OCI-LY1 (cell line): Measurements from ENCODE around the gene PRKAG3.

Source experiments
- H2AFZ ChIP-seq: fragments of 200-600 bp; sonication (generic), shearing (Covaris generic); 2 replicates; pipeline ENCODE4 v1.6.0; 2014; ENCODE audit warnings: antibody characterized with exemption, mild to moderate bottlenecking, low read length
- H3F3A ChIP-seq: fragments of 200-600 bp; sonication (generic), shearing (Covaris generic); 2 replicates; pipeline ENCODE4 v1.6.0; 2014; ENCODE audit warnings: mild to moderate bottlenecking, antibody characterized with exemption, low read length, moderate library complexity; ENCODE audit not compliant: insufficient read depth
- H3K27ac ChIP-seq: fragments of 200-600 bp; sonication (generic); 2 replicates; pipeline ENCODE4 v1.5.1; 2014; ENCODE audit warnings: low read length, mixed run types, mild to moderate bottlenecking, low read depth; ENCODE audit not compliant: poor library complexity, severe bottlenecking
- H3K27me3 ChIP-seq: fragments of 200-600 bp; sonication (generic); 2 replicates; pipeline ENCODE4 v1.6.0; 2014; ENCODE audit warnings: antibody characterized with exemption, mild to moderate bottlenecking, low read length, moderate library complexity; ENCODE audit not compliant: insufficient read depth
- H3K36me3 ChIP-seq: fragments of 200-600 bp; sonication (generic); 2 replicates; pipeline ENCODE4 v1.6.1; 2014; ENCODE audit warnings: mild to moderate bottlenecking, antibody characterized with exemption, low read length, moderate library complexity, mixed read lengths; ENCODE audit not compliant: insufficient read depth
- H3K4me1 ChIP-seq: fragments of 200-600 bp; sonication (generic); 2 replicates; pipeline ENCODE4 v1.5.1; 2014; ENCODE audit warnings: mild to moderate bottlenecking, low read length, moderate library complexity; ENCODE audit not compliant: insufficient read depth, severe bottlenecking
- H3K4me2 ChIP-seq: fragments of 200-600 bp; sonication (generic), shearing (Covaris generic); 2 replicates; pipeline ENCODE4 v1.6.1; 2014; ENCODE audit warnings: low read length
- H3K4me3 ChIP-seq: fragments of 200-600 bp; sonication (generic); 2 replicates; pipeline ENCODE4 v1.5.1; 2014; ENCODE audit warnings: low read length, low read depth, mild to moderate bottlenecking, mixed read lengths; ENCODE audit not compliant: poor library complexity, severe bottlenecking
- H3K79me2 ChIP-seq: fragments of 200-600 bp; shearing (Covaris generic); 2 replicates; pipeline ENCODE4 v1.6.1; 2016; ENCODE audit warnings: mixed run types, low read length, mixed read lengths; ENCODE audit not compliant: insufficient read depth
- H3K9ac ChIP-seq: fragments of 200-600 bp; sonication (generic), shearing (Covaris generic); 2 replicates; pipeline ENCODE4 v1.6.1; 2014; ENCODE audit warnings: mild to moderate bottlenecking, low read length, mixed read lengths
- H3K9me2 ChIP-seq: fragments of 200-600 bp; sonication (generic), shearing (Covaris generic); 2 replicates; pipeline ENCODE4 v1.6.1; 2014; ENCODE audit warnings: low read depth, mild to moderate bottlenecking, low read length, mixed read lengths
- H3K9me3 ChIP-seq: fragments of 200-600 bp; shearing (Covaris generic); 2 replicates; pipeline ENCODE4 v1.6.1; 2014; ENCODE audit warnings: low read length, mixed read lengths
- H4K20me1 ChIP-seq: fragments of 200-600 bp; sonication (generic), shearing (Covaris generic); 2 replicates; pipeline ENCODE4 v1.6.0; 2016; ENCODE audit warnings: mild to moderate bottlenecking, low read length; ENCODE audit not compliant: insufficient read depth
- EZH2 ChIP-seq: fragments of 200-600 bp; sonication (generic), shearing (Covaris generic); IDR thresholded peaks from 2 replicates; pipeline ENCODE4 v1.8.0; 2017; ENCODE audit warnings: borderline replicate concordance, mixed run types, mild to moderate bottlenecking, antibody characterized with exemption, low read length, moderate library complexity, mixed read lengths
- TF ChIP-seq, protein P1 (sequence below): fragments of 200-600 bp; sonication (generic), shearing (Covaris generic); IDR thresholded peaks from 2 replicates; pipeline ENCODE4 v1.5.1; 2017; ENCODE audit warnings: mild to moderate bottlenecking, antibody characterized with exemption, low read length, moderate library complexity, mixed read lengths

PRKAG3 gene

DNA sequence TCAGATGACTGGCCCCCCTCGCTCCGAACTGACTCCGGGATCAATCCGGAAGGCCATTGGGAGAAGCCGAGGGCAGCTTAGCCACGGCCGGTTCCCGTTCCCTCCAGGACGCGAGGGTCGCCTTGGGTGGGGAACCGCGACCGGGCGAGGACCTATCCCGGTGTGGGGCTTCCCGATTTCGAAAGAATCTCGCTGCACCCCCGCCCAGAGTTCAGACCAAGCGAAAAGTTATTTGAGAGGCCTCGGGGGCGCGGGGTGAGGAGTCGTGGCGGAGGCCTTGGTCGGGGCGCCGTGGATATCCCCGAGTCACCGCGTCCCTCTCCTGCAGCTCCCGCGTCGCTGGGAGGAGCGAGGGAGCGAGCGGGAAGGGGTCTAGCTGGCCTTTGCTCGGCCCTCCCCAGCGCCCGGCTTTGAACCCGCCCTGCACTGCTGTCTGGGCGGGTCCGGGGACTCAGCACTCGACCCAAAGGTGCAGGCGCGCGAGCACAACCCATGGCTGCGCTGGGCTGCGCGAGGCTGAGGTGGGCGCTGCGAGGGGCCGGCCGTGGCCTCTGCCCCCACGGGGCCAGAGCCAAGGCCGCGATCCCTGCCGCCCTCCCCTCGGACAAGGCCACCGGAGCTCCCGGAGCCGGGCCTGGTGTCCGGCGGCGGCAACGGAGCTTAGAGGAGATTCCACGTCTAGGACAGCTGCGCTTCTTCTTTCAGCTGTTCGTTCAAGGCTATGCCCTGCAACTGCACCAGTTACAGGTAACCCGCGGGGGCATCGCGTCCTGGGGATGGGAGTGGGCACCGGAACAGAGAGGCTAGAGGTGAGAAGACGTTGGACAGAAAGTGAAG, 49.7 kb downstream of the PRKAG3 start, which contains the start of gene CYP27A1:
CYP27A1 (plus strand) TSS at position 457 of the 837 bp plus-strand sequence; CDS start at position 493, 36 bp downstream.
- no peak within 1 kb of the TSS for H3K4me3 ChIP-seq
- no peaks in the 10 kb centered on the region for H4K20me1 ChIP-seq
- H3K79me2 ChIP-seq: no peaks in the 10 kb centered on the region
- no peaks in the 10 kb centered on the region for H3F3A ChIP-seq
- no peaks in the 10 kb centered on the region for H3K9me3 ChIP-seq
- no peaks in the 10 kb centered on the region; the same call in 1 of the 2 replicates for H3K27me3 ChIP-seq
- TF ChIP-seq EZH2: no peak
- TF ChIP-seq, protein P1, sequence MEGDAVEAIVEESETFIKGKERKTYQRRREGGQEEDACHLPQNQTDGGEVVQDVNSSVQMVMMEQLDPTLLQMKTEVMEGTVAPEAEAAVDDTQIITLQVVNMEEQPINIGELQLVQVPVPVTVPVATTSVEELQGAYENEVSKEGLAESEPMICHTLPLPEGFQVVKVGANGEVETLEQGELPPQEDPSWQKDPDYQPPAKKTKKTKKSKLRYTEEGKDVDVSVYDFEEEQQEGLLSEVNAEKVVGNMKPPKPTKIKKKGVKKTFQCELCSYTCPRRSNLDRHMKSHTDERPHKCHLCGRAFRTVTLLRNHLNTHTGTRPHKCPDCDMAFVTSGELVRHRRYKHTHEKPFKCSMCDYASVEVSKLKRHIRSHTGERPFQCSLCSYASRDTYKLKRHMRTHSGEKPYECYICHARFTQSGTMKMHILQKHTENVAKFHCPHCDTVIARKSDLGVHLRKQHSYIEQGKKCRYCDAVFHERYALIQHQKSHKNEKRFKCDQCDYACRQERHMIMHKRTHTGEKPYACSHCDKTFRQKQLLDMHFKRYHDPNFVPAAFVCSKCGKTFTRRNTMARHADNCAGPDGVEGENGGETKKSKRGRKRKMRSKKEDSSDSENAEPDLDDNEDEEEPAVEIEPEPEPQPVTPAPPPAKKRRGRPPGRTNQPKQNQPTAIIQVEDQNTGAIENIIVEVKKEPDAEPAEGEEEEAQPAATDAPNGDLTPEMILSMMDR: no peak
- H3K9me2 ChIP-seq: no peaks in the 10 kb centered on the region
- no peak within 1 kb of the TSS for H3K4me2 ChIP-seq
- no peak within 1 kb of the TSS for H2AFZ ChIP-seq
- H3K27ac ChIP-seq: no peak within 1 kb of the TSS
- no peaks in the 10 kb centered on the region for H3K36me3 ChIP-seq
- H3K4me1 ChIP-seq: no peaks in the 10 kb centered on the region
- H3K9ac ChIP-seq: no peak within 1 kb of the TSS

DNA sequence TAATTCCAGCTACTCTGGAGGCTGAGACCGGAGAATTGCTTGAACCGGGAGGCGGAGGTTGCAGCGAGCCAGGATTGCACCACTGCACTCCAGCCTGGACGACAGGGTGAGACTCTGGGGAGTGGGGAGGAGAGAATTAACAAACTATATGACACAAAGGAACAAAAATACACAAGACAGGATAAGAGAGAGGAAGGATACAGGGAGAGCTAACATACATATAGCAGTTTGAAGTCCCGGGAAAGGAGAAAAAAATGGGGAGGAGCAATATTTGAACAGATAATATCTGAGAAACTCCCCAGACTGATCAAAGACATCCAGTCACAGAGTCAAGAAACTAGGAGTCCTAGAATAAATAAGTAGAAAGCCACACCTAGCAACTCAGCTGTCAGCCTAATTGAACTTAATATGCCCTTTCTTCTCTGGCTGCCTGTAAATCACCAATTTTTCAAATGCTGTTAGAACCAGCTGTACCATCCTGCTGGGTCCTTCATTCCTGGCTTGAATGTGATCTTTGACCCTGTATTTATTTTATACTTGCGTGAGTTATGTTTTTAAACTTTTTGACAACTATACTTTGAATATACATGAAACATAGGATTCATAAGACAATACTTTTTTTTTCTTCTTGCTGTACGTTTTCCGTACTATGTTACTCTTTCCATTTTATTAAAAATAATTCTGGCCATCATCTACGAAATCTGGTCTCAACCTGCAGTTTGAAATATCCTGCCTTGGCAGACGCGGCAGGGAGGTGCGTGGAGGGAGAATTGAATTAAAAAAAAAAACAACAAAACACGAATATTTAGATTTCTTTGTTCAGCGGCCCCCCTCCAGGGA, 50.5 kb downstream of the PRKAG3 start:
- Histone ChIP-seq H3K4me2 (no peak overlapping the region), H3K4me3 (no peak overlapping the region), H3K79me2 (no peaks in the 10 kb centered on the region), H3K27me3 (no peaks in the 10 kb centered on the region; the same call in 1 of the 2 replicates), H3F3A (no peaks in the 10 kb centered on the region), H3K27ac (no peak overlapping the region), H2AFZ (no peak overlapping the region), H3K9ac (no peak overlapping the region), H4K20me1 (no peaks in the 10 kb centered on the region), H3K36me3 (no peaks in the 10 kb centered on the region), H3K9me2 (no peaks in the 10 kb centered on the region), H3K9me3 (no peaks in the 10 kb centered on the region), H3K4me1 (no peaks in the 10 kb centered on the region)
- TF ChIP-seq, protein P1: no peak

DNA sequence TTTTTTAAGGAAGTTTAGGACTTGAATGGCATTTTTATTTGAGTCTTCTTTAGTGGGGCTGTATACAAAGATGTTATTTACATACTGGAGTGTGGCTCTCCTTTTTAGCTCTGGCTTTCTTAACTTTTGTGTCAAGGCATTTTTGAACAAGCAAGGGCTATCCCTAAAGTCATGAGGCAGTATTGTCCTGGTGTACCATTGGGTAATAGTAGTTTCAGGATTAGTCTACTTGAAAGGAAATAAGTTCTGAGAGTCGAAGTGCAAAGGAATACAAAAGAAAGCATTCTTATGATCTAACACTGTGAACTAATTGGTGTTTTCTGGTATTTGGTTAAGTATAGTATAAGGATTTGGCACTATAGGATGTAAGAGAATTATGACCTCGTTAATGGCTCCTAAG, 51.6 kb downstream of the PRKAG3 start:
- Histone ChIP-seq H4K20me1 (no peaks in the 10 kb centered on the region), H3K4me1 (no peaks in the 10 kb centered on the region), H3K4me3 (no peak overlapping the region), H2AFZ (no peak overlapping the region), H3F3A (no peaks in the 10 kb centered on the region), H3K27ac (no peak overlapping the region), H3K9ac (no peak overlapping the region), H3K4me2 (no peak overlapping the region), H3K36me3 (no peaks in the 10 kb centered on the region), H3K79me2 (no peaks in the 10 kb centered on the region), H3K9me3 (no peaks in the 10 kb centered on the region), H3K27me3 (no peaks in the 10 kb centered on the region; the same call in 1 of the 2 replicates), H3K9me2 (no peaks in the 10 kb centered on the region)
- TF ChIP-seq, protein P1: no peak
- TF ChIP-seq EZH2: no peak
